SU-DHL-6 (cell line): ENCODE data around the gene PRRX2.
"Not testable (repeated sequence)": the region's sequence is repeated elsewhere in the genome, so short reads cannot be mapped to it uniquely, and the experiment has no call there.

Experiments used
- H2AFZ ChIP-seq: fragments of 200-600 bp; sonication (generic); 2 replicates; pipeline ENCODE4 v1.6.1; 2014; ENCODE audit warnings: low read depth, mild to moderate bottlenecking, moderate library complexity, mixed read lengths, antibody characterized with exemption, low read length; ENCODE audit not compliant: severe bottlenecking
- H3F3A ChIP-seq: fragments of 200-600 bp; shearing (Covaris generic); 2 replicates; pipeline ENCODE4 v1.6.0; 2016; ENCODE audit warnings: antibody characterized with exemption, mild to moderate bottlenecking; ENCODE audit not compliant: insufficient read depth
- H3K27ac ChIP-seq: fragments of 200-600 bp; sonication (generic); 2 replicates; pipeline ENCODE4 v1.5.1; 2016; ENCODE audit warnings: low read depth, mild to moderate bottlenecking, low read length, moderate library complexity, mixed read lengths
- H3K27me3 ChIP-seq: fragments of 200-600 bp; sonication (generic), shearing (Covaris generic); 2 replicates; pipeline ENCODE4 v1.6.0; 2014; ENCODE audit warnings: mild to moderate bottlenecking, low read length
- H3K36me3 ChIP-seq: fragments of 200-600 bp; sonication (generic); 2 replicates; pipeline ENCODE4 v1.6.1; 2014; ENCODE audit warnings: mild to moderate bottlenecking, low read length, mixed read lengths
- H3K4me2 ChIP-seq: fragments of 300-600, 200-600 bp; shearing (Covaris generic), sonication (generic); 2 replicates; pipeline ENCODE4 v1.6.0; 2014; ENCODE audit warnings: low read length, low read depth, mild to moderate bottlenecking; ENCODE audit not compliant: poor library complexity, severe bottlenecking
- H3K4me3 ChIP-seq: fragments of 200-600 bp; sonication (generic); 2 replicates; pipeline ENCODE4 v1.5.1; 2014; ENCODE audit warnings: antibody characterized with exemption, low read length, mild to moderate bottlenecking, mixed read lengths; ENCODE audit not compliant: insufficient read depth, poor library complexity, severe bottlenecking
- H3K79me2 ChIP-seq: fragments of 200-600 bp; sonication (generic); 2 replicates; pipeline ENCODE4 v1.6.1; 2014; ENCODE audit warnings: mild to moderate bottlenecking, low read length, moderate library complexity; ENCODE audit not compliant: insufficient read depth
- H3K9ac ChIP-seq: fragments of 200-600 bp; sonication (generic); 2 replicates; pipeline ENCODE4 v1.7.0; 2014; ENCODE audit warnings: mild to moderate bottlenecking, low read length
- H3K9me2 ChIP-seq: fragments of 200-600 bp; sonication (generic); replicated peaks from 2 replicates; pipeline ENCODE4 v1.6.1; 2014; ENCODE audit warnings: low read length; ENCODE audit not compliant: insufficient read depth
- H3K9me3 ChIP-seq: fragments of 200-600 bp; sonication (generic); 2 replicates; pipeline ENCODE4 v1.6.1; 2014; ENCODE audit warnings: low read length, mixed read lengths; ENCODE audit not compliant: insufficient read depth
- H4K20me1 ChIP-seq: fragments of 200-600 bp; sonication (generic); 2 replicates; pipeline ENCODE4 v1.6.1; 2014; ENCODE audit warnings: low read depth, mild to moderate bottlenecking, antibody characterized with exemption, low read length, moderate library complexity, mixed read lengths
- EZH2phosphoT487 ChIP-seq: fragments of 200-600 bp; sonication (generic), shearing (Covaris generic); conservative IDR thresholded peaks from 2 replicates; pipeline ENCODE4 v1.6.1; 2018; ENCODE audit warnings: mild to moderate bottlenecking, antibody characterized with exemption, low read length, moderate library complexity, mixed read lengths
- TF ChIP-seq, protein P1 (sequence below): fragments of 200-600 bp; sonication (generic); IDR thresholded peaks from one replicate; pipeline ENCODE4 v1.5.1; 2017; ENCODE audit warnings: antibody characterized with exemption, mild to moderate bottlenecking, low read length, moderate library complexity; ENCODE audit not compliant: insufficient read depth, poor library complexity, severe bottlenecking

The PRRX2 gene

DNA sequence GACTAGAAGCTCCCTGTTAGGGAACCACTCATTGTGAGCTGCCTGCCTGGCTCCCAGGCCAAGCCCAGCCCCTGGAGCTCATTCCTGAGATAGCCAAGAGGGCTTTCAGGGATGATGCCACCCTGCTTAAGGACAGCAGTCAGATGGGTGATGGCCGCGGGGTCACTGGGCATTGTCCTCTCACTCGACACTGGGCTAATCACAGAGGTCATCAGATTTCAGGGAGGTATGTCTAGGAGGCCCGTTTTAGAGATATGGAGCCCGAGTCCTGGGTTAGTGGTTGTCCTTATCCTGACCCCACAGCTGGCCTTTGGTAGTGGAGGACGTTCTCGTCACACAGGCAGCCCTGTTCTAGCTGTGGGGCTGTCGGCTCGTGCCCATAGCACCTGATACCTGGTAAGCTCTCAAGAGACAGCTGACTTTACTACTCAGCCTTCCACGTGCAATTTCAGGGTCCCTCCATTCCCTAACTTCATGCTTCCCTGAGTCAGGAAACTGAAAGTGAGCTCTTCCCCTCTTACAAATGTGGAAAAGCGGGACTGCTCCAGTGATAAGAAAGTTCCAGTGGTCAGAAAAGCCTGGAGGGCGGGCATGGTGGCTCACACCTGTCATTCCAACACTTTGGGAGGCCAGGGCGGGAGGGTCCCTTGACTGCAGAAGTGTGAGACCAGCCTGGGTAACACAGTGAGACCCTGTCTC, 94.5 kb downstream of the PRRX2 start:
- H3K36me3 ChIP-seq, result no peaks in the 10 kb centered on the region
- H4K20me1 ChIP-seq, result no peaks in the 10 kb centered on the region
- no peak overlapping the region for H3K4me3 ChIP-seq
- no peaks in the 10 kb centered on the region for H3K27me3 ChIP-seq
- H3K9ac ChIP-seq, result no peak overlapping the region
- no peaks in the 10 kb centered on the region for H3K79me2 ChIP-seq
- TF ChIP-seq, protein P1, sequence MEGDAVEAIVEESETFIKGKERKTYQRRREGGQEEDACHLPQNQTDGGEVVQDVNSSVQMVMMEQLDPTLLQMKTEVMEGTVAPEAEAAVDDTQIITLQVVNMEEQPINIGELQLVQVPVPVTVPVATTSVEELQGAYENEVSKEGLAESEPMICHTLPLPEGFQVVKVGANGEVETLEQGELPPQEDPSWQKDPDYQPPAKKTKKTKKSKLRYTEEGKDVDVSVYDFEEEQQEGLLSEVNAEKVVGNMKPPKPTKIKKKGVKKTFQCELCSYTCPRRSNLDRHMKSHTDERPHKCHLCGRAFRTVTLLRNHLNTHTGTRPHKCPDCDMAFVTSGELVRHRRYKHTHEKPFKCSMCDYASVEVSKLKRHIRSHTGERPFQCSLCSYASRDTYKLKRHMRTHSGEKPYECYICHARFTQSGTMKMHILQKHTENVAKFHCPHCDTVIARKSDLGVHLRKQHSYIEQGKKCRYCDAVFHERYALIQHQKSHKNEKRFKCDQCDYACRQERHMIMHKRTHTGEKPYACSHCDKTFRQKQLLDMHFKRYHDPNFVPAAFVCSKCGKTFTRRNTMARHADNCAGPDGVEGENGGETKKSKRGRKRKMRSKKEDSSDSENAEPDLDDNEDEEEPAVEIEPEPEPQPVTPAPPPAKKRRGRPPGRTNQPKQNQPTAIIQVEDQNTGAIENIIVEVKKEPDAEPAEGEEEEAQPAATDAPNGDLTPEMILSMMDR, result no peak
- no peak for TF ChIP-seq EZH2phosphoT487
- H3K9me2 ChIP-seq, result no peaks in the 10 kb centered on the region
- no peak overlapping the region for H3K27ac ChIP-seq
- no peaks in the 10 kb centered on the region for H3F3A ChIP-seq
- no peak overlapping the region for H2AFZ ChIP-seq
- H3K9me3 ChIP-seq, result no peaks in the 10 kb centered on the region
- H3K4me2 ChIP-seq, result no peak overlapping the region

GRCh38 chr9:129760784-129761183, 95.3 kb downstream of the PRRX2 start:
- H2AFZ ChIP-seq, H3K27ac ChIP-seq, H3K4me3 ChIP-seq, H3K27me3 ChIP-seq, H3K9me2 ChIP-seq, H4K20me1 ChIP-seq, H3K36me3 ChIP-seq, H3K9me3 ChIP-seq, H3K79me2 ChIP-seq, H3K9ac ChIP-seq, H3F3A ChIP-seq, H3K4me2 ChIP-seq: not testable (repeated sequence)

DNA sequence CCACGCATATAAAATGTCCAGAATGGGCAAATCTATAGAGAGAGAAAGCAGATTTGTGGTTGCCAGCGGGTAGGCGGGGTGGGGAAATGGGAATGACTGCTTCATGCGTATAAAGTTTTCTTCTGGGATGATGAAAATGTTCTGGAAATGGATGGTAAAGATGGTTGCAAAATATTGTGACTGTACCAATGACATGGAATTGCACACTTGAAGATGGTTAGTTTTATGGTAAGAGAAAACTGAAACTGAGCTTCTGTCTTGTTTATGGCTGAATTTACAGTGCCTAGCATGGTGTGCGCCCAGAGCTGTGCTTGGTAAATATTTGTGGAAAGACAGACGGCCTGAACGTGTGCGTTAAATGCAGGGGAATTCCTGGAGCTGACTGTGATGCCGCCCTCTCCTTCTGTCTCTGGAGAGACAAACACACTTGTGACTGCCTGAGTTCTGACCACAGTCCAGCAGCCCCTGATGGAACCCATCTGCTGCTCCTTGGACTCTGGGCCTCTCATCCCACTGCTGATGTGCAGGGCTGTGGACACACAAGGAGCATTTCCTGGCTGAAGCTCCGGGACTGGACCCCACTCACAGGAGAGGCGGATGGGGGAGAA, 96.0 kb downstream of the PRRX2 start:
- H3F3A ChIP-seq, result no peaks in the 10 kb centered on the region
- TF ChIP-seq, protein P1, result no peak
- TF ChIP-seq EZH2phosphoT487, result no peak
- no peak overlapping the region for H3K27ac ChIP-seq
- H3K27me3 ChIP-seq, result no peaks in the 10 kb centered on the region
- no peaks in the 10 kb centered on the region for H3K9me3 ChIP-seq
- no peak overlapping the region for H3K9ac ChIP-seq
- no peaks in the 10 kb centered on the region for H3K36me3 ChIP-seq
- no peaks in the 10 kb centered on the region for H3K79me2 ChIP-seq
- no peak overlapping the region for H3K4me3 ChIP-seq
- no peaks in the 10 kb centered on the region for H4K20me1 ChIP-seq
- H2AFZ ChIP-seq, result no peak overlapping the region
- no peak overlapping the region for H3K4me2 ChIP-seq
- no peaks in the 10 kb centered on the region for H3K9me2 ChIP-seq

DNA sequence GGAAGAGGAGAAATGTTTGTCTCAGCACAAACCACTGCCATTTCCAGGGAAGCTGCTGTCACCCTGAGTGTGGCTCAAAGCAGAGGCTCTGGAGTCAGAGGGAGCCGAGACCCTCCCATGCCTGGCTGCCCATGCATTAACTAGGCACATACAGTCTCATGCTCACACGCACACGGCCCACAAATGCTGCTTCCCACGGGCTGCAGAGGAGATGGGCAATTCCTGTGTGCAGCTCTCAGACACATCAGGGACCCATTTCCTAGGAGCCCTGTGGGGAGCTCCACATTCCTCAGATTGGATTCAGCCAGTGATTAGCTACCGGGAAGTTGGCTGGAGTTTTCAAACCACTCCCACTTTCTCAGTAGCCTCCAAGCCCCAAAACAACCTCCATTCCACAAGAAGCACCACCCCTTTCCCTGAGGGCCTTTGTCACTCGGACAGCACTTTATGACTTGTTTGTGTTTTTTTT, 96.5 kb downstream of the PRRX2 start:
- Histone ChIP-seq H3K4me2 (no peak overlapping the region), H3K36me3 (no peaks in the 10 kb centered on the region), H3K27me3 (no peaks in the 10 kb centered on the region), H3K9me3 (no peaks in the 10 kb centered on the region), H3K79me2 (no peaks in the 10 kb centered on the region), H3K9me2 (no peaks in the 10 kb centered on the region), H3F3A (no peaks in the 10 kb centered on the region), H4K20me1 (no peaks in the 10 kb centered on the region), H3K9ac (no peak overlapping the region), H3K4me3 (no peak overlapping the region), H3K27ac (no peak overlapping the region), H2AFZ (no peak overlapping the region)
- TF ChIP-seq, protein P1, result no peak
- no peak for TF ChIP-seq EZH2phosphoT487

- not testable (repeated sequence) for H3K9ac ChIP-seq, H3K9me2 ChIP-seq, H4K20me1 ChIP-seq, H2AFZ ChIP-seq, H3K27ac ChIP-seq, H3F3A ChIP-seq, H3K79me2 ChIP-seq, H3K9me3 ChIP-seq, H3K27me3 ChIP-seq, H3K4me3 ChIP-seq, H3K36me3 ChIP-seq, H3K4me2 ChIP-seq
Observed at GRCh38 chr9:129762370-129762984, 97.0 kb downstream of the PRRX2 start.
